ENCODE results near the gene UVRAG.

UVRAG gene

DNA sequence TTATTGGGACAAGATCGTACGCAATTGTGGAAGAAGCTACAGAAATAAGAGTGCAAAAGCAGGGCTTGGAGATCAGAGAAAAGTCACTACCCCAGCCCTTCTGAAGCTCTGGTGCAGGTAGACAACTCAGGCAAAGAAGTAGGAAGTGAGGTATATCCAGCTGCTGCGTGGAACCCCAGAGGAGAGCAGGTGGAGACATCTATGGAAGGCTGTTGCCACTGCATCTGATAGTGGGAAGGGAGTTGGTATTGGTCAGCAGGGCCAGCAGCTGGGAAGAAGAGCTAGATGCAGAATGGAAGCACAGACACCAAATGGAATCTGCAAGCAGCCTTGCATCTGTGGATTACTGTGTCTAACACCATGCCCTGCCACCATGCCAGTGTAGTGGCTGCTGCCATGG lies 226.2 kb downstream of the UVRAG start:
- Histone ChIP-seq H3K36me3 (ENCODE audit: control insufficient read depth in 2 of 2, insufficient read depth in 1 of 2, low read length in 2 of 2) (no peaks in the 10 kb centered on the region), H3K4me3 (ENCODE audit: low read depth, low read length) (no peak overlapping the region), H3K27ac (ENCODE audit: extremely low read depth, low read depth, low read length) (no peak overlapping the region), H3K9me3 (ENCODE audit: control insufficient read depth, insufficient read depth, low read depth, low read length) (no peaks in the 10 kb centered on the region), H3K4me1 (ENCODE audit: control insufficient read depth, insufficient read depth, low read length) (no peaks in the 10 kb centered on the region)
- TF ChIP-seq KLF16 (tag by site-specific recombination; IDR thresholded peaks at IDR 0.05) (no peak), ZFP37 (tag by site-specific recombination; IDR thresholded peaks at IDR 0.05) (no peak), FEZF1 (tag by site-specific recombination; IDR thresholded peaks at IDR 0.05) (no peak), ZXDB (tag by site-specific recombination; IDR thresholded peaks at IDR 0.05) (no peak), ZSCAN16 (tag by site-specific recombination; IDR thresholded peaks at IDR 0.05) (no peak), ZNF654 (tag by site-specific recombination; IDR thresholded peaks at IDR 0.05; ENCODE audit: low read depth) (no peak), ZBTB8A (tag by site-specific recombination; IDR thresholded peaks at IDR 0.05) (no peak), ZNF610 (tag by site-specific recombination; IDR thresholded peaks at IDR 0.05; ENCODE audit: borderline replicate concordance) (no peak), ZNF350 (tag by site-specific recombination; IDR thresholded peaks at IDR 0.05) (no peak), ZNF341 (tag by site-specific recombination; IDR thresholded peaks at IDR 0.05; ENCODE audit: low read depth) (no peak), SCRT1 (tag by site-specific recombination; IDR thresholded peaks at IDR 0.05; ENCODE audit: borderline replicate concordance) (no peak), ZNF211 (tag by site-specific recombination; IDR thresholded peaks at IDR 0.05; ENCODE audit: low read depth) (no peak), ZFP41 (tag by site-specific recombination; IDR thresholded peaks at IDR 0.05; ENCODE audit: borderline replicate concordance) (no peak), ZNF223 (tag by site-specific recombination; IDR thresholded peaks at IDR 0.05) (no peak), ZNF274 (IDR thresholded peaks at IDR 0.05; ENCODE audit: low read length) (no peak), ZNF274 (tag by site-specific recombination; IDR thresholded peaks at IDR 0.05; ENCODE audit: borderline replicate concordance) (no peak), ZNF529 (tag by site-specific recombination; IDR thresholded peaks at IDR 0.05; ENCODE audit: insufficient replicate concordance) (no peak), ZNF221 (tag by site-specific recombination; IDR thresholded peaks at IDR 0.05; ENCODE audit: borderline replicate concordance) (no peak)
- TF ChIP-seq, protein P1, sequence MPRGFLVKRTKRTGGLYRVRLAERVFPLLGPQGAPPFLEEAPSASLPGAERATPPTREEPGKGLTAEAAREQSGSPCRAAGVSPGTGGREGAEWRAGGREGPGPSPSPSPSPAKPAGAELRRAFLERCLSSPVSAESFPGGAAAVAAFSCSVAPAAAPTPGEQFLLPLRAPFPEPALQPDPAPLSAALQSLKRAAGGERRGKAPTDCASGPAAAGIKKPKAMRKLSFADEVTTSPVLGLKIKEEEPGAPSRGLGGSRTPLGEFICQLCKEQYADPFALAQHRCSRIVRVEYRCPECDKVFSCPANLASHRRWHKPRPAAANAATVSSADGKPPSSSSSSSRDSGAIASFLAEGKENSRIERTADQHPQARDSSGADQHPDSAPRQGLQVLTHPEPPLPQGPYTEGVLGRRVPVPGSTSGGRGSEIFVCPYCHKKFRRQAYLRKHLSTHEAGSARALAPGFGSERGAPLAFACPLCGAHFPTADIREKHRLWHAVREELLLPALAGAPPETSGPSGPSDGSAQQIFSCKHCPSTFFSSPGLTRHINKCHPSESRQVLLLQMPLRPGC (tag by site-specific recombination; IDR thresholded peaks at IDR 0.05): no peak
- TF ChIP-seq, protein P2, sequence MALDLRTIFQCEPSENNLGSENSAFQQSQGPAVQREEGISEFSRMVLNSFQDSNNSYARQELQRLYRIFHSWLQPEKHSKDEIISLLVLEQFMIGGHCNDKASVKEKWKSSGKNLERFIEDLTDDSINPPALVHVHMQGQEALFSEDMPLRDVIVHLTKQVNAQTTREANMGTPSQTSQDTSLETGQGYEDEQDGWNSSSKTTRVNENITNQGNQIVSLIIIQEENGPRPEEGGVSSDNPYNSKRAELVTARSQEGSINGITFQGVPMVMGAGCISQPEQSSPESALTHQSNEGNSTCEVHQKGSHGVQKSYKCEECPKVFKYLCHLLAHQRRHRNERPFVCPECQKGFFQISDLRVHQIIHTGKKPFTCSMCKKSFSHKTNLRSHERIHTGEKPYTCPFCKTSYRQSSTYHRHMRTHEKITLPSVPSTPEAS (tag by site-specific recombination; IDR thresholded peaks at IDR 0.05): no peak
- TF ChIP-seq, protein P3, sequence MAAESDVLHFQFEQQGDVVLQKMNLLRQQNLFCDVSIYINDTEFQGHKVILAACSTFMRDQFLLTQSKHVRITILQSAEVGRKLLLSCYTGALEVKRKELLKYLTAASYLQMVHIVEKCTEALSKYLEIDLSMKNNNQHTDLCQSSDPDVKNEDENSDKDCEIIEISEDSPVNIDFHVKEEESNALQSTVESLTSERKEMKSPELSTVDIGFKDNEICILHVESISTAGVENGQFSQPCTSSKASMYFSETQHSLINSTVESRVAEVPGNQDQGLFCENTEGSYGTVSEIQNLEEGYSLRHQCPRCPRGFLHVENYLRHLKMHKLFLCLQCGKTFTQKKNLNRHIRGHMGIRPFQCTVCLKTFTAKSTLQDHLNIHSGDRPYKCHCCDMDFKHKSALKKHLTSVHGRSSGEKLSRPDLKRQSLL (tag by site-specific recombination; IDR thresholded peaks at IDR 0.05): no peak
- POLR2A ChIA-PET: no interaction called here
- CTCF ChIA-PET: interaction anchor here (0.8 kb wide), 1 partner anchor 21 kb away, joined by 3 read pairs; no protein-coding TSS in a partner anchor

DNA sequence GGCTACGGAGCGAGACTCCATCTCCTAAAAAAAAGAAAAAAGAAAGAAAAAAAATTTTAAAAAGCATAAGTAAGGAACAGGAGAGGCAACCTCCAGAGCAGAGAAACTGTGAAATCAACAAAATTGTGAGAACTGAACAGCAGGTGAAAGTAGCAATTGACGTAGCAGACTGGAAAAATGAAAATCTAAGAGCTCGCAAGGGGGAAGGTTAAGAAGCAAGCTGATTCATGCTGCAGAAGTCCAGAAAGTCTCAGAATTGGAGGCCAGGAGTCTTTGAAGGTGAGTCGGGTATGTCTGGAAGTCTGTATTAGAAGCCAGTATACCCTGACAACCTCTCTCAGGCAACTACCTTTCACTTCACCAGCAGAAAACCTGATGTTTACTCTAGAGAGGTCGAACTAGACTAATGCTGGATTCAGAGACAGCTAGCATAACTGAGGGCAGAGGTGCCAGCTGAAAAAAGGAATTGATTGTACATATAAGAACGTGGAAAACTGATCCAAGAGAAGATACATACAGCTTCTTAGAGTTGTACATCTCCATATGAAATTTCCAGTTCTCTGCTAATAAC lies 229.8 kb downstream of the UVRAG start:
- no peaks in the 10 kb centered on the region for H3K9me3 ChIP-seq (ENCODE audit: control insufficient read depth, insufficient read depth, low read depth, low read length)
- CTCF ChIA-PET: no interaction called here
- POLR2A ChIA-PET: no interaction called here
- H3K4me3 ChIP-seq (ENCODE audit: low read depth, low read length): no peak overlapping the region
- H3K27ac ChIP-seq (ENCODE audit: extremely low read depth, low read depth, low read length): no peak overlapping the region
- no peaks in the 10 kb centered on the region for H3K4me1 ChIP-seq (ENCODE audit: control insufficient read depth, insufficient read depth, low read length)
- no peaks in the 10 kb centered on the region for H3K36me3 ChIP-seq (ENCODE audit: control insufficient read depth in 2 of 2, insufficient read depth in 1 of 2, low read length in 2 of 2)
- TF ChIP-seq, protein P4, sequence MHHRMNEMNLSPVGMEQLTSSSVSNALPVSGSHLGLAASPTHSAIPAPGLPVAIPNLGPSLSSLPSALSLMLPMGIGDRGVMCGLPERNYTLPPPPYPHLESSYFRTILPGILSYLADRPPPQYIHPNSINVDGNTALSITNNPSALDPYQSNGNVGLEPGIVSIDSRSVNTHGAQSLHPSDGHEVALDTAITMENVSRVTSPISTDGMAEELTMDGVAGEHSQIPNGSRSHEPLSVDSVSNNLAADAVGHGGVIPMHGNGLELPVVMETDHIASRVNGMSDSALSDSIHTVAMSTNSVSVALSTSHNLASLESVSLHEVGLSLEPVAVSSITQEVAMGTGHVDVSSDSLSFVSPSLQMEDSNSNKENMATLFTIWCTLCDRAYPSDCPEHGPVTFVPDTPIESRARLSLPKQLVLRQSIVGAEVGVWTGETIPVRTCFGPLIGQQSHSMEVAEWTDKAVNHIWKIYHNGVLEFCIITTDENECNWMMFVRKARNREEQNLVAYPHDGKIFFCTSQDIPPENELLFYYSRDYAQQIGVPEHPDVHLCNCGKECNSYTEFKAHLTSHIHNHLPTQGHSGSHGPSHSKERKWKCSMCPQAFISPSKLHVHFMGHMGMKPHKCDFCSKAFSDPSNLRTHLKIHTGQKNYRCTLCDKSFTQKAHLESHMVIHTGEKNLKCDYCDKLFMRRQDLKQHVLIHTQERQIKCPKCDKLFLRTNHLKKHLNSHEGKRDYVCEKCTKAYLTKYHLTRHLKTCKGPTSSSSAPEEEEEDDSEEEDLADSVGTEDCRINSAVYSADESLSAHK (tag by site-specific recombination; IDR thresholded peaks at IDR 0.05): no peak
- TF ChIP-seq ZNF785 (tag by site-specific recombination; IDR thresholded peaks at IDR 0.05) (no peak), ZNF175 (tag by site-specific recombination; IDR thresholded peaks at IDR 0.05) (no peak), WT1 (tag by site-specific recombination; IDR thresholded peaks at IDR 0.05) (no peak), TCF7L2 (IDR thresholded peaks at IDR 0.05; ENCODE audit: borderline replicate concordance, low read depth, low read length) (no peak), ZSCAN23 (tag by site-specific recombination; IDR thresholded peaks at IDR 0.05) (no peak)
- TF ChIP-seq, protein P5, sequence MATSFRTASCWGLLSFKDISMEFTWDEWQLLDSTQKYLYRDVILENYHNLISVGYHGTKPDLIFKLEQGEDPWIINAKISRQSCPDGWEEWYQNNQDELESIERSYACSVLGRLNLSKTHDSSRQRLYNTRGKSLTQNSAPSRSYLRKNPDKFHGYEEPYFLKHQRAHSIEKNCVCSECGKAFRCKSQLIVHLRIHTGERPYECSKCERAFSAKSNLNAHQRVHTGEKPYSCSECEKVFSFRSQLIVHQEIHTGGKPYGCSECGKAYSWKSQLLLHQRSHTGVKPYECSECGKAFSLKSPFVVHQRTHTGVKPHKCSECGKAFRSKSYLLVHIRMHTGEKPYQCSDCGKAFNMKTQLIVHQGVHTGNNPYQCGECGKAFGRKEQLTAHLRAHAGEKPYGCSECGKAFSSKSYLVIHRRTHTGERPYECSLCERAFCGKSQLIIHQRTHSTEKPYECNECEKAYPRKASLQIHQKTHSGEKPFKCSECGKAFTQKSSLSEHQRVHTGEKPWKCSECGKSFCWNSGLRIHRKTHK (tag by site-specific recombination; IDR thresholded peaks at IDR 0.05): no peak

All from HEK293 (cell line).